AG08395 (cell line): ENCODE data around the gene CCT7.
"Not testable (repeated sequence)": the region's sequence is repeated elsewhere in the genome, so short reads cannot be mapped to it uniquely, and the experiment has no call there.

Experiments
- DNase-seq: peaks from one replicate; pipeline ENCODE4 v3.0.0; 2012; ENCODE audit warnings: mixed read lengths, low spot score

The CCT7 gene

DNA sequence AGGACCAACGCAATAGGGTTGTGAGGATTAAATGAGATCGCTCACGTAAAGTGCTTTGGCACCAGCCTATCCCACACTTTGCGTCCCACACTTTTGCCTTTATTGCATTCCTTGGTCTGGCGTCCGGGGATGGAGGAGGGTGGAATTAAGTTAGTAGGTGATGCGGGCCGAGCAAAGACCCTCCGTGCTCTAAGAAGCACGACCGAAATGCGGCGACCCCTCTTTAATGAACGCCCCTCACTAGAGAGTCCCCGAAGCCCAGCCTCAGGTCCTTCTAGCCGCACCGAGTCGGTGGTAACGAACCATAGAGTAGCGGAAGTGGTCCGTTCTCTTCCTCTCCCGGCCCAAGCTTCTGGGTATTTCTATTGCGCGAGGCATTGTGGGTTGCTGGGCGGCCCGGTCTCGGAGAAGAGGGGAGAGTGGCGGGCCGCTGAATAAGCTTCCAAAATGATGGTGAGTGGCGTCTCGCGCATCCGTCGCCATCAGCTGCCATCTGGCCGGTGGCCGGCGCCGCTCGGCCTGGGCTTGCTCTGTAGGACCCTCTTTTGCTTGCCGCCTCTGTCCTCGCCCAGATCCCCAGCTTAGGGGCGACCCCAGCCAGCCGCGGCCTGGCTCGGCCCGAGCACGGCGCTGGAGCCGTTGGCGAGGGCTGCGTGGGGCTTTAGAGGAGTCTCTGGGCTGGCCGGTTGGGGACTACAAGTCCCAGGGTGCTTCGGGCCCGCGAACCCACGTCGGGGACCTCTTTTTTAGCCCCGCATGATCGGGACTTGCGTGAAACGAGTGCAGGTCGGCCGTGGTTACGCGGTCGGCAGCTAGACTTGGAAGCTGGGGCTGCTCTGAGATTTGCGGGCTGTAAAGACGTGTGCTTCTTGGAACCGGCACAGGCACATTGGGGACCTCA, at the start of gene CCT7:
Gene CCT7, plus strand, starts transcription at position 377 of the 901 bp plus-strand sequence. Its CDS starts 71 bp downstream, at position 448.
- DNase-seq: peak; percentile 86

GRCh38 chr2:73185965-73186364, 48.1 kb upstream of the CCT7 start:
- DNase-seq: no peak

DNA sequence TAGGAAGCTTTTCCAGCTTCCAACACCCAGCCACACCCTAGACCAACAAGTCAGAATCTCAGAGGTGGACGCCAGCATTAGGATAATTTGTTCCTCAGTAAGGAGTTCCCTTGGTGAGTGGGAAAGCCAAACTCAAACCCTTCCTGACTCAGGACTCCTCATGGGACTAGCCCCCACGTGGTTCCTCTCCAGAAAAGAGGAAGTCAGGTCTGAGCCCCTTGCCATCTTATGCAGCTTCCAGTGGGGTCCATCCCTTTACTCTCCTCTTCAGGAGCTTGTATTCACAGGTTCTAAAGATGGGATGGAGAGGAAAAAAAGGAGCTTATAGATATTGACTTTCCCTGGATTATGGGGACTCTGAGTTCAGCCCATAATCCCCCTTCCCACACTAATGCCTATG, 46.6 kb upstream of the CCT7 start:
- no peak for DNase-seq

DNA sequence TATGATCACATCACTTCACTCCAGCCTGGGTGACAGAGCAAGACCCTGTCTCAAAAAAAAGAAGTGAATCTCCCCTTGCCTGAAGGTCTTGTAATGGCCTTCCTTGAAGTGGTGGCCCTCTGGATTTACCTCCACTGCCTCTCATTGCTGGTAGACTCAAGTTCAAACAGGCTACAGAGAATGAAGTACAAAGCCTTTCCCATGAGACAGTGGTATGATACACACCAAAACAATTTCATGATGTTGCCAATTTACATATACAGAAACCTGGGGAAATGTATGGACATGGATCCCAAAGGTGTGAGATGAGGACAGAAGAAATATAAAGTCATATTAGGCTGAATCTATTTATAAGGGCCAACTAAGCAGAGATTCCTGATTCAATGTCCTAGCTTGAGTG, 36.5 kb upstream of the CCT7 start:
- DNase-seq: no peak

- not testable (repeated sequence) for DNase-seq
Observed at GRCh38 chr2:73200281-73200680, 33.8 kb upstream of the CCT7 start.

DNA sequence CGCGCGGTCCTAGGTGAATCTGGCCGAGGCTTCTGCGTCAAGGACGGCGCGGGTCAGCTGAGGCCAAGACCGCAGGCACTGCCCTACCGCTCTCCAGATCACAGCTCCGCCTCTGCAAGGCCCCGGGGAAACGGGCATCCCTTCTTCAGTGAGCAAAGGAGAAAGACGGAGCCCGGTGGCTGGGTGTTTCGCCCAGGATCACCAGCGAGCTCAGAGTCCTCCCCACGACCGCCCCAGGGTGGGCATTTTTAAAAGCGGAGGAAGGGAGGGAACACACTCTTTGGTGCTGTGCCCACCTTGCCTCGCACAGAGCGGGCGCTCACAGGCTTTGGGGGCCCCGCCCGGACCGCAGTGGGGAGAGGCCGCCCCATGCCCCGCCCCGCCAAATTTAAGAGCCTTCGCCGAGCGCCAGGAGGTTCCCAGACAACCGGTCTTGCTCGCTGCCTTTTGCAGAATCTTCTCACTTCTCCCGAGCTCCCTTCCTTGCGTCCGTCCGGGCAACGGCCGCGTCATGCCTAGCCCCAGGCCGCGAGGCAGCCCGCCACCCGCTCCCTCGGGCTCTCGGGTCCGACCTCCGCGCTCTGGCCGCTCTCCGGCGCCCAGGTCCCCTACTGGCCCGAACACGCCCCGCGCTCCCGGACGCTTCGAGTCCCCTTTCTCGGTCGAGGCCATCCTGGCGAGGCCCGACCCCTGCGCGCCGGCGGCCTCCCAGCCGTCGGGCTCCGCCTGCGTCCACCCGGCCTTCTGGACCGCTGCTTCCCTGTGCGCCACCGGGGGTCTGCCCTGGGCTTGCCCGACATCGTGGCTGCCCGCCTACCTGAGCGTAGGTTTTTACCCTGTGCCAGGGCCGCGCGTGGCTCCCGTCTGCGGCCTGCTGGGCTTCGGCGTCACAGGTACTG, 31.7 kb upstream of the CCT7 start, which contains the start of gene NOTO:
Gene NOTO, plus strand, starts transcription at position 419 of the 899 bp plus-strand sequence. Its CDS starts 93 bp downstream, at position 512.
- DNase-seq: peak; percentile 28

- DNase-seq: no peak
Observed at GRCh38 chr2:73203055-73203681, 30.9 kb upstream of the CCT7 start.

GRCh38 chr2:73205611-73206010, 28.5 kb upstream of the CCT7 start:
- no peak for DNase-seq

DNA sequence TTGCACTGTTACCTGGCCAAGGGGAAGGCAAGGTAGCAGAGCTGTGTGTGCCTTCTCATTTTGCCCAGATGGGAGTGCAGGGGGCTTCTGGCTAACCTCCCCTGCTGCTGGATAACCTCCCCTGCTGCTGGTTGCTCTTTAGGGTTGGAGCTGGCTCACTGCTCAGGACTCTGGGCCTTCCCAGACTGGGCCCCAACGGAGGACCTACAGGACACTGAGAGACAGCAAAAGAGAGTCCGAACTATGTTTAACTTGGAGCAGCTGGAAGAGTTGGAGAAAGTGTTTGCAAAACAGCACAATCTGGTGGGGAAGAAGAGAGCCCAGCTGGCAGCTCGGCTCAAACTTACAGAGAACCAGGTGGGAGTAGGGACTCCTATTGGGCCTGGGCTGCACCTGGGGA, 25.9 kb upstream of the CCT7 start:
- no peak for DNase-seq

DNA sequence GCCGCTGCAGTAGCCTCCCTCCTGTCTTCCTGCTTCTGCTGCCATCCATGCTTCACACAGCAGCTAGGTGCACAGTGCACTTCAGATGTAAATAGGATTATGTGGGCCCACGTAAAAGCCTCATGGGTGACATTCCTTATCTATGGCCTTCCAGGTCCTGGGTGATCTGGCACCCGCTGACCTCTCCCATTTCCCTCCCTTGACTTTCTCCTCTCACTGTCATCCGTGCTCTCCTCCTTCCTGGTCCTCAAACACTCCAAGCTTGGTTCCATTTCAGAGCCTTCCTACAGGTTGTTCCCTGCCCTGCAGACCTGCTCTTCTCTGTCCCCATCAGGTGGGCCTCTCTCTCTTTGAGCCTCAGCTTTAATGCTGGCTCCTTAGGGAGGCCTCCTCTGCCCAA, 24.1 kb upstream of the CCT7 start:
- no peak for DNase-seq

- no peak for DNase-seq
Observed at GRCh38 chr2:73210696-73211095, 23.4 kb upstream of the CCT7 start.

GRCh38 chr2:73212098-73212447, 22.0 kb upstream of the CCT7 start:
- DNase-seq: no peak

DNA sequence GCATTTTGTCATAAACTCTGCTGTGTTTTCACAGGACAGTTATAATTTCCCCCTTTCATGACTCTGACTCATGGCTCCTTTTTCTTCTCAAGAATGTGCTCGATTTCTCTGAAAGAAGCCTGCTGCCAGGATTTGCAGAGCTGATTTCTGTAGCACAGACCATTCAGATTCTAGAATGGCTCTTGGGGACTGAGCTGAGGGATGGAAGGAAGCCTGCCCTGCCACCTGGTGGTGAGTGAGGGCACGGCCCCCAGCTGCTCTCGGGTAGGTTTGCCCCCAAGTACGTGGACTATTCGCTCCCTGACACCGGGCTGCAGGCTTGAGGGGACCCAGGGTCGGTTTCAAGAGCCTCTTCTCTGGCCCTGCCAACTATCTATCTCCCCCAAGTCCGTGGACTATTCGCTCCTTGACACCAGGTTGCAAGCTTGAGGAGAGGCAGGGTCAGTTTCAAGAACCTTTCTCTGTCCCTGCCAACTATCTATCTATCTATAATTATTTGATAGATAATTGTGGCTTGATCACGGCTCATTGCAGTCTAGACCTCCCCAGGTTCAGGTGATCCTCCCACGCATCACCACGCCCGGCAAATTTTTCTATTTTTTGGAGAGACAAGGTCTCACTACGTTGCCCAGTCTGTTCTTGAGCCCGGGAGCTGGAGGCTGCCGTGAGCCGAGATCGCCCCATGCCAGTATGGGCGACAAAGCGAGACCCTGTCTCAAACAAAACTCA, 21.5 kb upstream of the CCT7 start:
- peak; percentile 88 for DNase-seq

DNA sequence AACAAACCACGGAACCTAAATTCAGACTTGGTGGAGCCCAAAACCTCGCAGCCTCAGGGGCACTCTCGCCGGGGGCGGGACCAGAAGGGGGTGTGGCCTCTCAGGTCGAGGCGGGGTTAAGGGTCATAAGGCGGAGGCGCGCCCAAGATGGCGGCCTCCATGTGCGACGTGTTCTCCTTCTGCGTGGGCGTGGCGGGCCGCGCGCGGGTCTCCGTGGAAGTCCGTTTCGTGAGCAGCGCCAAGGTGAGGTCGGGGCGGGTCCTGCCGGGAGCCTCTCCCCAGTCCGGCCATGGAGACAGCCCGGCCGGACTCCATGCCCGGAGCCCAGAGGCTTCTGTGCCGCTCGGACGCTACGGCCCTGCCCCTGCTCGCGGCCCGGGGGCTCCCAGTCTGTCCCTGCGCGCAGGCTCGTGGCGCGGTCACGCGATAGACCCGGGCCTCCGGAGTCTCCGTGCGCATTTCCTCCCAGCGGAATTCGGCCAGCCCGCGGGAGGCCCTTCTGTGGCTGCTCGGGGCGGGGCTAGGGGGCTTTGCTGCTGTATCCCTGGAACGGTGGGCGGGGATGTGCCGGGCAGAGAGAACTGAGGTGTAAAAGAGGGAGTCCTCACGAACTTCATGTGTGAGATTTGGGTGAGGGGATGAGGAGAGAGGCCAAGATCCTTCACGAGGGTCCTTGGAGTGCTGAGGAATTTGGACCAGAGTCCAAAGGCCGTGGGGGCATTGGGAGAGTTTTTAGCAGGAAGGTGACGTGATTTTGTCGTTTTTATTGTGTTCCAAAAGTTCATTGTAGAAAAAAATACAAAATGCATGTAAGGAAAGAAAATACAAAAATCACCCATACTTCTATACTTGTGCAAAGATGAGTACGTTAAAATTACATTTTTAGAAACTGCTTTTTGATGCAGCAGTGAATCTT, 19.7 kb upstream of the CCT7 start, which contains the start of gene SMYD5:
Gene SMYD5, plus strand, starts transcription at position 126 of the 916 bp plus-strand sequence. Its CDS starts 22 bp downstream, at position 148.
- peak; percentile 91 for DNase-seq

DNA sequence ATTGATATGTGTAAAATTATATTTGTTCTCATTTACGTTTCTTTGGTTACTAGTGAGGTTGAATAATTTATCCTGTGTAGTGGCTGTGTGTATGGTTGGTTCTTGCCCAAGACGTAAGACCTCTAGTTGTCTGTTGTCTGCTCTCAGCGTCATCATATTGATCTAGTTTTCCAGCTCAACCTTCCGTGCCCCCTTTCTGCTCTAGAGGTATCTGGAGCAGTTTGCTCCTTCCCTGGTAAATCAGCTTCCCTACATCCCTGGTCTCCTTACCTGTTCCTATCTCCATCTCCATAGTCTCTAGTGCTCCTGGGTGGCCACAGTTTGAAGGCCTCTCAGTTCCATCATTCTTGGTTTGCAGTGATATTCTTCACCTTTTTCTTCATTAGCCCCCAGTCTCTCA, 18.9 kb upstream of the CCT7 start:
- no peak for DNase-seq

GRCh38 chr2:73217160-73217559, 16.9 kb upstream of the CCT7 start:
- no peak for DNase-seq

DNA sequence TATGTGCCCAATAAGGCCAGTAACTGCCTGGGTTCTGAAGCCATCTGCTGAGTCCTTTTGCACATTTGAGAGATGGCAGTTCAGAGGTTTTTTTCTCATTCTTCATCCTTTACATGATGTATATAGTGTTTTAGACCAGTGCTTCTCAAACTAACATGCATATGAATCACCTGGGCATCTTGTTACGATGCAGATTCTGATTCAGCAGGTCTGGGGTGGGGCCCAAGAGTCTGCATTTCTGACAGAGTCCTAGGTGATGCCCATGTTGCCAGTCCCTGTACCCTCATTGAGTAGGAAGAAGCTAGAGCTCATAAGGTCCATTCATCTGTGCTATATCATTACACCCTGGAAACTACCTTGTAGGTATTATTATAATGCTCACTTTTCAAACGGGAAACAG, 16.3 kb upstream of the CCT7 start:
- no peak for DNase-seq

DNA sequence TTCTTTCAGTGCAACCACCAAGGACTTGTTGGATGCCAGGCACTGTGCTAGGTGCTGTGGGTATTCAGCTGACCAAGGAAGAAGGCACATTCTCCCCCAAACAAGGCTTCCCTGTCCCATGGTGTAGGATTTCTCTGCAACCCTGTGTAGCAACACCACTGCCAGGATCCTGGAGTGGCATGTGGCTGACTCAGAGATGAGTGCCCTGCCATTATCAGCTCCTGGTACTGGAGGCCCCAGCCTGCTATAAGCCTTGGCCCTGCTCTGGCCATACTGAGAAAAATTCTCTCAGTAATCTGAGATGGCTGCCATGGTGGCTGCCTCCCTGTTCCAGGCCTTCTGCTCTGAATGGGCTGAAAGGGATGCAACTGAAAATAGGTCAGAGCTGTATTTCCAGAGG, 15.8 kb upstream of the CCT7 start:
- DNase-seq: peak; percentile 40

- DNase-seq: no peak
Observed at GRCh38 chr2:73223821-73224220, 10.3 kb upstream of the CCT7 start.
